HepG2 (cell line): Measurements from ENCODE around the gene ZBTB46. TPM values are rescaled to one million over a fixed set of nuclear protein-coding genes. Genes with fewer than 3 reads are reported as not detected.

ENCODE experiments used
- ADNP ChIP-seq: sonication (generic); formaldehyde crosslinking; IDR thresholded peaks from 2 replicates; pipeline ENCODE4 v1.4.0; 2020; ENCODE audit warnings: missing genetic modification reagents
- BORCS8-MEF2B ChIP-seq: sonication (generic); formaldehyde crosslinking; IDR thresholded peaks from 2 replicates; pipeline ENCODE4 v1.8.0; 2022; ENCODE audit warnings: mild to moderate bottlenecking, missing genetic modification reagents
- MTA1 ChIP-seq: sonication (generic); formaldehyde crosslinking; IDR thresholded peaks from 2 replicates; pipeline ENCODE4 v1.4.0; 2020; ENCODE audit warnings: missing genetic modification reagents, mild to moderate bottlenecking, borderline replicate concordance
- PAWR ChIP-seq: sonication (generic); formaldehyde crosslinking; IDR thresholded peaks from 2 replicates; pipeline ENCODE4 v1.4.0; 2020; ENCODE audit warnings: missing genetic modification reagents, mild to moderate bottlenecking, borderline replicate concordance
- POLR2G ChIP-seq: fragments of 200-400 bp; formaldehyde crosslinking; IDR thresholded peaks from 2 replicates; pipeline ENCODE4 v1.6.1; 2018; ENCODE audit warnings: mild to moderate bottlenecking, low read depth, low read length, moderate library complexity
- SIN3A ChIP-seq: IDR thresholded peaks from 2 replicates; pipeline ENCODE4 v1.6.1; 2011; ENCODE audit warnings: low read depth, mild to moderate bottlenecking, control low read depth, low read length, borderline replicate concordance
- TCF12 ChIP-seq, 2 experiments: fragments of 450-650 bp in 1 of 2; sonication (generic) in 1 of 2; formaldehyde crosslinking in 1 of 2; IDR thresholded peaks; 2 replicates each; pipeline versions ENCODE4 v1.6.1 to v1.8.0; 2017 to 2022; ENCODE audit warnings: antibody characterized with exemption in 1 of 2, mild to moderate bottlenecking in 1 of 2, missing genetic modification reagents in 1 of 2, moderate library complexity in 1 of 2
- ZNF501 ChIP-seq: sonication (generic); formaldehyde crosslinking; IDR thresholded peaks from 2 replicates; pipeline ENCODE4 v1.5.1; 2020; ENCODE audit warnings: mild to moderate bottlenecking, moderate library complexity, missing genetic modification reagents
- ZNF720 ChIP-seq: sonication (generic); formaldehyde crosslinking; IDR thresholded peaks from 2 replicates; pipeline ENCODE4 v1.4.0; 2020; ENCODE audit warnings: missing genetic modification reagents
- ZSCAN25 ChIP-seq: sonication (generic); formaldehyde crosslinking; IDR thresholded peaks from 2 replicates; pipeline ENCODE4 v1.8.0; 2022; ENCODE audit warnings: mild to moderate bottlenecking, missing genetic modification reagents
- polyA plus RNA-seq, 8 experiments: library from polyadenylated mRNA; depleted of rRNA in 3 of 8; stranded (reverse) in 7 of 8; unstranded in 1 of 8; fragments of >200 nt; fragmentation: Illumina TruSeq in 4 of 8; extraction: Trizol in 4 of 8; gene quantifications; 2 replicates each; pipeline versions ENCODE4 v1.2.1 to v1.2.3, GENCODE V29; 2011 to 2016; ENCODE audit warnings: low read depth in 4 of 8, missing spikeins in 1 of 8, mixed read lengths in 1 of 8; ENCODE audit not compliant: insufficient read depth in 1 of 8
- total RNA-seq, 5 experiments: library from RNA; depleted of rRNA; stranded (reverse); fragments of >200 nt; fragmentation: Illumina TruSeq; extraction: Trizol; gene quantifications; 2 replicates each; pipeline ENCODE4 v1.2.3, GENCODE V29; 2016; ENCODE audit warnings: low read depth in 1 of 5
- TF ChIP-seq, protein P1 (sequence below), 2 experiments: fragments of 450-650 bp in 1 of 2; sonication (generic) in 1 of 2; formaldehyde crosslinking in 1 of 2; IDR thresholded peaks; 2 replicates each; pipeline versions ENCODE4 v1.6.1 to v1.8.0; 2016 to 2022; ENCODE audit warnings: antibody characterized with exemption in 1 of 2, mild to moderate bottlenecking in 1 of 2, missing genetic modification reagents in 1 of 2
- TF ChIP-seq, protein P2 (sequence below): sonication (generic); formaldehyde crosslinking; IDR thresholded peaks from 2 replicates; pipeline ENCODE4 v1.4.0; 2020; ENCODE audit warnings: missing genetic modification reagents
- TF ChIP-seq, protein P3 (sequence below): sonication (generic); formaldehyde crosslinking; IDR thresholded peaks from 2 replicates; pipeline ENCODE4 v1.8.1; 2023; ENCODE audit warnings: mild to moderate bottlenecking, missing genetic modification reagents

Gene ZBTB46
- total and polyA plus RNA-seq, 2 of the 13 experiments (the other 11 are each of a cell fraction or from before 2014, with no cell fraction given) = 1.6 to 13.5 TPM

DNA sequence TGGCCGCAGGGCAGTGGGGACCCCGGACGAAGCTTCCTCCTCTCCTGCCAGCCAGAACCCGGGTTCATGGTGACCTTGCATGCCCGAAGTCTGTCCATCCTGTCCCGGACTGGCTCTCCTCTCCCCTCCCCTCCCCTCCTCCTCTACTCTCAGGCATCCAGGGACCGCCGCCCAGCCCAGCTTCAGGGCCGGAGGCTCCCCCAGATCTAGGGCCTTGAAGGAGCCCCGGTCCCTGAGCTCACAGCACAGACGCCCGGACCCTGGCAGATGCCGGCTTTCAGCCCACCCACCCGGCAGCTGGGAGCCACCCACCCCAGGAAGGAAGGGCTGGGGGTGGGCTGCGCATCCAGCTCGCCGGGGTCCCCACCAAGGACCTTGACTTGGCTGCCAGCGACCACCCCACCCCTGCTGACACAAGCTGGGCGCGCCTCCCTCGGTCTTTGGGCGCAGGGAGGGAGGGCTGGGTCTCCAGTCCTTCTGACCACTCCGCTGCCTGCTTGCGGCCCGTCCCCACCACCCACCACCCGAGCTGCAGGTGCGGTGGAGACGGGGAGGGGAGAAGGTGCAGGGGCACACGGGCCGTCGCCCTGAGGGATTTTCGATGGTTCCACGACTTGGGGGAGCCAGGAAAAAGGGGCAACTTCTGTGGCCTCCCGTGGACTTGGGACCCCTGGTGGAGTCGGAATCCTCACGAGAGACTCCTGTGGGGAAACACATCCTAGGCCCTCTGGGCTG is 24.5 kb upstream of the ZBTB46 start (continued):
- TF ChIP-seq, protein P1, sequence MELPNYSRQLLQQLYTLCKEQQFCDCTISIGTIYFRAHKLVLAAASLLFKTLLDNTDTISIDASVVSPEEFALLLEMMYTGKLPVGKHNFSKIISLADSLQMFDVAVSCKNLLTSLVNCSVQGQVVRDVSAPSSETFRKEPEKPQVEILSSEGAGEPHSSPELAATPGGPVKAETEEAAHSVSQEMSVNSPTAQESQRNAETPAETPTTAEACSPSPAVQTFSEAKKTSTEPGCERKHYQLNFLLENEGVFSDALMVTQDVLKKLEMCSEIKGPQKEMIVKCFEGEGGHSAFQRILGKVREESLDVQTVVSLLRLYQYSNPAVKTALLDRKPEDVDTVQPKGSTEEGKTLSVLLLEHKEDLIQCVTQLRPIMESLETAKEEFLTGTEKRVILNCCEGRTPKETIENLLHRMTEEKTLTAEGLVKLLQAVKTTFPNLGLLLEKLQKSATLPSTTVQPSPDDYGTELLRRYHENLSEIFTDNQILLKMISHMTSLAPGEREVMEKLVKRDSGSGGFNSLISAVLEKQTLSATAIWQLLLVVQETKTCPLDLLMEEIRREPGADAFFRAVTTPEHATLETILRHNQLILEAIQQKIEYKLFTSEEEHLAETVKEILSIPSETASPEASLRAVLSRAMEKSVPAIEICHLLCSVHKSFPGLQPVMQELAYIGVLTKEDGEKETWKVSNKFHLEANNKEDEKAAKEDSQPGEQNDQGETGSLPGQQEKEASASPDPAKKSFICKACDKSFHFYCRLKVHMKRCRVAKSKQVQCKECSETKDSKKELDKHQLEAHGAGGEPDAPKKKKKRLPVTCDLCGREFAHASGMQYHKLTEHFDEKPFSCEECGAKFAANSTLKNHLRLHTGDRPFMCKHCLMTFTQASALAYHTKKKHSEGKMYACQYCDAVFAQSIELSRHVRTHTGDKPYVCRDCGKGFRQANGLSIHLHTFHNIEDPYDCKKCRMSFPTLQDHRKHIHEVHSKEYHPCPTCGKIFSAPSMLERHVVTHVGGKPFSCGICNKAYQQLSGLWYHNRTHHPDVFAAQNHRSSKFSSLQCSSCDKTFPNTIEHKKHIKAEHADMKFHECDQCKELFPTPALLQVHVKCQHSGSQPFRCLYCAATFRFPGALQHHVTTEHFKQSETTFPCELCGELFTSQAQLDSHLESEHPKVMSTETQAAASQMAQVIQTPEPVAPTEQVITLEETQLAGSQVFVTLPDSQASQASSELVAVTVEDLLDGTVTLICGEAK (IDR thresholded peaks at IDR 0.05) = no peak
- TF ChIP-seq, protein P1 (CRISPR knock-in tag; IDR thresholded peaks at IDR 0.05) = peak; percentile 42; the same call in 1 of the 2 replicates
- peak; percentile 56; the same call in 1 of the 2 replicates for TF ChIP-seq ZNF501 (CRISPR knock-in tag)
- peak; percentile 40; the same call in 1 of the 2 replicates for TF ChIP-seq MTA1 (CRISPR knock-in tag)
- no peak for TF ChIP-seq TCF12 (IDR thresholded peaks at IDR 0.05)
- TF ChIP-seq TCF12 (CRISPR knock-in tag; IDR thresholded peaks at IDR 0.05) = no peak
- TF ChIP-seq, protein P2, sequence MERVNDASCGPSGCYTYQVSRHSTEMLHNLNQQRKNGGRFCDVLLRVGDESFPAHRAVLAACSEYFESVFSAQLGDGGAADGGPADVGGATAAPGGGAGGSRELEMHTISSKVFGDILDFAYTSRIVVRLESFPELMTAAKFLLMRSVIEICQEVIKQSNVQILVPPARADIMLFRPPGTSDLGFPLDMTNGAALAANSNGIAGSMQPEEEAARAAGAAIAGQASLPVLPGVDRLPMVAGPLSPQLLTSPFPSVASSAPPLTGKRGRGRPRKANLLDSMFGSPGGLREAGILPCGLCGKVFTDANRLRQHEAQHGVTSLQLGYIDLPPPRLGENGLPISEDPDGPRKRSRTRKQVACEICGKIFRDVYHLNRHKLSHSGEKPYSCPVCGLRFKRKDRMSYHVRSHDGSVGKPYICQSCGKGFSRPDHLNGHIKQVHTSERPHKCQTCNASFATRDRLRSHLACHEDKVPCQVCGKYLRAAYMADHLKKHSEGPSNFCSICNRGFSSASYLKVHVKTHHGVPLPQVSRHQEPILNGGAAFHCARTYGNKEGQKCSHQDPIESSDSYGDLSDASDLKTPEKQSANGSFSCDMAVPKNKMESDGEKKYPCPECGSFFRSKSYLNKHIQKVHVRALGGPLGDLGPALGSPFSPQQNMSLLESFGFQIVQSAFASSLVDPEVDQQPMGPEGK (CRISPR knock-in tag) = peak; percentile 21; the same call in 1 of the 2 replicates
- TF ChIP-seq SIN3A = 0 out of 2 replicates have a peak, but pooled peaks have one; percentile 9
- no peak for TF ChIP-seq ADNP (CRISPR knock-in tag)
- TF ChIP-seq BORCS8-MEF2B (CRISPR knock-in tag) = 0 out of 2 replicates have a peak, but pooled peaks have one; percentile 44
- TF ChIP-seq POLR2G = 0 out of 2 replicates have a peak, but pooled peaks have one; percentile 16
- no peak for TF ChIP-seq PAWR
- peak; percentile 82 for TF ChIP-seq ZSCAN25
- TF ChIP-seq, protein P3, sequence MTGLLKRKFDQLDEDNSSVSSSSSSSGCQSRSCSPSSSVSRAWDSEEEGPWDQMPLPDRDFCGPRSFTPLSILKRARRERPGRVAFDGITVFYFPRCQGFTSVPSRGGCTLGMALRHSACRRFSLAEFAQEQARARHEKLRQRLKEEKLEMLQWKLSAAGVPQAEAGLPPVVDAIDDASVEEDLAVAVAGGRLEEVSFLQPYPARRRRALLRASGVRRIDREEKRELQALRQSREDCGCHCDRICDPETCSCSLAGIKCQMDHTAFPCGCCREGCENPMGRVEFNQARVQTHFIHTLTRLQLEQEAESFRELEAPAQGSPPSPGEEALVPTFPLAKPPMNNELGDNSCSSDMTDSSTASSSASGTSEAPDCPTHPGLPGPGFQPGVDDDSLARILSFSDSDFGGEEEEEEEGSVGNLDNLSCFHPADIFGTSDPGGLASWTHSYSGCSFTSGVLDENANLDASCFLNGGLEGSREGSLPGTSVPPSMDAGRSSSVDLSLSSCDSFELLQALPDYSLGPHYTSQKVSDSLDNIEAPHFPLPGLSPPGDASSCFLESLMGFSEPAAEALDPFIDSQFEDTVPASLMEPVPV (CRISPR knock-in tag) = peak; percentile 72; the same call in 1 of the 2 replicates
- TF ChIP-seq ZNF720 (CRISPR knock-in tag) = no peak
- TF ChIP-seq, all 625 proteins: peak for 56
